T-helper 1 cell treated with Interleukin-12 subunit alpha and Interleukin-12 subunit beta and Interleukin-4 antibody, amounts not matched to agents 30 μg/mL and 1 μg/mL, for 36 hours (primary cell): Measurements from ENCODE around the gene PAK1.
"Not testable (repeated sequence)": the region's sequence is repeated elsewhere in the genome, so short reads cannot be mapped to it uniquely, and the experiment has no call there.

Experiments
- H3K27ac Mint-ChIP-seq: one replicate; pipeline ENCODE4 v1.8.0; 2021; ENCODE audit warnings: mild to moderate bottlenecking, mixed read lengths
- H3K27me3 Mint-ChIP-seq: one replicate; pipeline ENCODE4 v1.8.0; 2021; ENCODE audit warnings: low read depth, mixed read lengths
- H3K36me3 Mint-ChIP-seq: one replicate; pipeline ENCODE4 v1.8.0; 2021; ENCODE audit warnings: low read depth, mixed read lengths
- H3K4me1 Mint-ChIP-seq: one replicate; pipeline ENCODE4 v1.8.0; 2021; ENCODE audit warnings: low read depth, mixed read lengths
- H3K4me3 Mint-ChIP-seq: one replicate; pipeline ENCODE4 v1.8.0; 2021; ENCODE audit warnings: mild to moderate bottlenecking, moderate library complexity, mixed read lengths
- H3K9me3 Mint-ChIP-seq: one replicate; pipeline ENCODE4 v1.8.0; 2021; ENCODE audit warnings: mixed read lengths

The PAK1 gene

GRCh38 chr11:77502346-77502905 is 28.5 kb upstream of the PAK1 start:
- H3K27me3 Mint-ChIP-seq, result peaks cover 20% of the 10 kb centered on the region
- H3K36me3 Mint-ChIP-seq, result no peaks in the 10 kb centered on the region
- no peaks in the 10 kb centered on the region for H3K4me1 Mint-ChIP-seq
- H3K9me3 Mint-ChIP-seq, result no peaks in the 10 kb centered on the region
- no peak overlapping the region for H3K4me3 Mint-ChIP-seq
- H3K27ac Mint-ChIP-seq, result no peak overlapping the region

GRCh38 chr11:77501758-77502157 is 27.9 kb upstream of the PAK1 start:
- H3K27me3 Mint-ChIP-seq, result peaks cover 20% of the 10 kb centered on the region
- H3K4me3 Mint-ChIP-seq, result no peak overlapping the region
- no peaks in the 10 kb centered on the region for H3K36me3 Mint-ChIP-seq
- H3K27ac Mint-ChIP-seq, result no peak overlapping the region
- no peaks in the 10 kb centered on the region for H3K9me3 Mint-ChIP-seq
- H3K4me1 Mint-ChIP-seq, result no peaks in the 10 kb centered on the region

GRCh38 chr11:77497368-77497767 is 23.5 kb upstream of the PAK1 start:
- Mint-ChIP-seq H3K27ac (no peak overlapping the region), H3K27me3 (peaks cover 18% of the 10 kb centered on the region), H3K36me3 (no peaks in the 10 kb centered on the region), H3K4me1 (no peaks in the 10 kb centered on the region), H3K9me3 (no peaks in the 10 kb centered on the region), H3K4me3 (no peak overlapping the region)

- Mint-ChIP-seq H3K4me3 (no peak overlapping the region), H3K4me1 (no peaks in the 10 kb centered on the region), H3K27me3 (peaks cover 12% of the 10 kb centered on the region), H3K36me3 (no peaks in the 10 kb centered on the region), H3K27ac (no peak overlapping the region), H3K9me3 (no peaks in the 10 kb centered on the region)
These were observed 21.6 kb upstream of the PAK1 start for GRCh38 chr11:77495526-77495925.

GRCh38 chr11:77490035-77490434 is 16.1 kb upstream of the PAK1 start:
- not testable (repeated sequence) for H3K9me3 Mint-ChIP-seq, H3K27me3 Mint-ChIP-seq, H3K4me1 Mint-ChIP-seq, H3K36me3 Mint-ChIP-seq, H3K4me3 Mint-ChIP-seq, H3K27ac Mint-ChIP-seq

GRCh38 chr11:77487790-77488189 is 13.9 kb upstream of the PAK1 start:
- Mint-ChIP-seq H3K4me3 (no peak overlapping the region), H3K36me3 (no peaks in the 10 kb centered on the region), H3K27me3 (peaks cover 11% of the 10 kb centered on the region), H3K4me1 (no peaks in the 10 kb centered on the region), H3K27ac (no peak overlapping the region), H3K9me3 (no peaks in the 10 kb centered on the region)

- H3K36me3 Mint-ChIP-seq, result no peaks in the 10 kb centered on the region
- H3K27me3 Mint-ChIP-seq, result peaks cover 23% of the 10 kb centered on the region
- H3K4me1 Mint-ChIP-seq, result no peaks in the 10 kb centered on the region
- no peak overlapping the region for H3K4me3 Mint-ChIP-seq
- H3K27ac Mint-ChIP-seq, result no peak overlapping the region
- no peaks in the 10 kb centered on the region for H3K9me3 Mint-ChIP-seq
These were observed 6.0 kb upstream of the PAK1 start for GRCh38 chr11:77479746-77480352.

GRCh38 chr11:77475206-77475605 is 1.3 kb upstream of the PAK1 start:
- H3K4me1 Mint-ChIP-seq, result peaks cover 13% of the 10 kb centered on the region
- H3K27me3 Mint-ChIP-seq, result peaks cover 43% of the 10 kb centered on the region
- peak overlapping the region; percentile 26 for H3K4me3 Mint-ChIP-seq
- no peaks in the 10 kb centered on the region for H3K9me3 Mint-ChIP-seq
- H3K27ac Mint-ChIP-seq, result peak overlapping the region; percentile 3
- H3K36me3 Mint-ChIP-seq, result no peaks in the 10 kb centered on the region

- Mint-ChIP-seq H3K4me3 (peak overlapping the region; percentile 76), H3K4me1 (peaks cover 14% of the 10 kb centered on the region), H3K9me3 (no peaks in the 10 kb centered on the region), H3K27me3 (peaks cover 45% of the 10 kb centered on the region), H3K27ac (peak overlapping the region; percentile 83), H3K36me3 (no peaks in the 10 kb centered on the region)
These were observed 778 bp upstream of the PAK1 start for GRCh38 chr11:77474684-77475060.

- Mint-ChIP-seq H3K4me3 (peak overlapping the region; percentile 83), H3K27ac (peak overlapping the region; percentile 78), H3K36me3 (no peaks in the 10 kb centered on the region), H3K4me1 (peaks cover 14% of the 10 kb centered on the region), H3K27me3 (peaks cover 53% of the 10 kb centered on the region), H3K9me3 (no peaks in the 10 kb centered on the region)
These were observed 698 bp downstream of the PAK1 start for GRCh38 chr11:77472991-77473800.

GRCh38 chr11:77471558-77472193 is 2.2 kb downstream of the PAK1 start:
- Mint-ChIP-seq H3K4me1 (peaks cover 14% of the 10 kb centered on the region), H3K27ac (no peak overlapping the region), H3K9me3 (no peaks in the 10 kb centered on the region), H3K27me3 (peaks cover 57% of the 10 kb centered on the region), H3K36me3 (no peaks in the 10 kb centered on the region), H3K4me3 (peak overlapping the region; percentile 26)

- Mint-ChIP-seq H3K4me1 (peaks cover 14% of the 10 kb centered on the region), H3K9me3 (no peaks in the 10 kb centered on the region), H3K36me3 (no peaks in the 10 kb centered on the region), H3K27me3 (peaks cover 52% of the 10 kb centered on the region), H3K4me3 (no peak overlapping the region), H3K27ac (no peak overlapping the region)
These were observed 2.9 kb downstream of the PAK1 start for GRCh38 chr11:77470971-77471370.

- Mint-ChIP-seq H3K36me3 (no peaks in the 10 kb centered on the region), H3K4me3 (no peak overlapping the region), H3K4me1 (peaks cover 14% of the 10 kb centered on the region), H3K9me3 (no peaks in the 10 kb centered on the region), H3K27me3 (peaks cover 50% of the 10 kb centered on the region), H3K27ac (no peak overlapping the region)
These were observed 3.4 kb downstream of the PAK1 start for GRCh38 chr11:77470504-77470903.

GRCh38 chr11:77468527-77468926 is 5.4 kb downstream of the PAK1 start:
- H3K4me1 Mint-ChIP-seq, result peaks cover 10% of the 10 kb centered on the region
- H3K27ac Mint-ChIP-seq, result no peak overlapping the region
- H3K9me3 Mint-ChIP-seq, result no peaks in the 10 kb centered on the region
- no peaks in the 10 kb centered on the region for H3K36me3 Mint-ChIP-seq
- no peak overlapping the region for H3K4me3 Mint-ChIP-seq
- peaks cover 47% of the 10 kb centered on the region for H3K27me3 Mint-ChIP-seq

GRCh38 chr11:77467993-77468392 is 5.9 kb downstream of the PAK1 start:
- Mint-ChIP-seq H3K36me3 (no peaks in the 10 kb centered on the region), H3K27ac (no peak overlapping the region), H3K27me3 (peaks cover 47% of the 10 kb centered on the region), H3K4me1 (peaks cover 10% of the 10 kb centered on the region), H3K9me3 (no peaks in the 10 kb centered on the region), H3K4me3 (no peak overlapping the region)
